Upper lobe of left lung (tissue), 4 donors: ENCODE measurements around the gene ADIG.

Source experiments
- EP300 ChIP-seq, 4 donors: sonication (generic); formaldehyde crosslinking; IDR thresholded peaks; one replicate each; pipeline ENCODE4 v1.5.1; 2017; ENCODE audit warnings: antibody characterized with exemption in 4 of 4, control low read depth in 2 of 4
- POLR2A ChIP-seq, 4 donors: fragments of 450-650 bp; IDR thresholded peaks; one replicate each; pipeline ENCODE4 v1.5.1; 2016 to 2017; ENCODE audit warnings: antibody characterized with exemption in 4 of 4, mild to moderate bottlenecking in 2 of 4
- TF ChIP-seq, protein P1 (sequence below), 6 experiments: fragments of 450-650 bp in 4 of 6; fragments of 200-600 bp in 2 of 6; sonication (generic) in 2 of 6; IDR thresholded peaks; one replicate each; pipeline ENCODE4 v1.5.1; 2016 to 2019; ENCODE audit warnings: antibody characterized with exemption in 6 of 6

DNA sequence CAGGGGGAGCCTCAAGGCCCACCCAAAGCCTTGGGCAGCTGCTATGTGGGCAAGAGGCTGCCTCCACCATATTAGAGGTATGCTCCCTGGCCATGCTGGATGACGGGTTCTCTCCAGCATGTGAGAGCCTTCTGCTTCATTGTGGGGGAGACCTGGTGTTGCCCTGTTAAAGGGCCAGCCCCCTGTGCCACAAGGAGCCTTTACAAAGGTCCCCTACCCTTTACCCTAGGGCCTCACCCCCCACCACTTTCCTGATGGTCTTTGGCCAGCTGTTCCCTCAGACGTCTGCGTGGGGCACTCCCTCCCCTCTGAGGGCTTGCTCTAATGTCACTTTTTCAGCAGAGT is 5.2 kb downstream of the ADIG start:
- TF ChIP-seq, protein P1, sequence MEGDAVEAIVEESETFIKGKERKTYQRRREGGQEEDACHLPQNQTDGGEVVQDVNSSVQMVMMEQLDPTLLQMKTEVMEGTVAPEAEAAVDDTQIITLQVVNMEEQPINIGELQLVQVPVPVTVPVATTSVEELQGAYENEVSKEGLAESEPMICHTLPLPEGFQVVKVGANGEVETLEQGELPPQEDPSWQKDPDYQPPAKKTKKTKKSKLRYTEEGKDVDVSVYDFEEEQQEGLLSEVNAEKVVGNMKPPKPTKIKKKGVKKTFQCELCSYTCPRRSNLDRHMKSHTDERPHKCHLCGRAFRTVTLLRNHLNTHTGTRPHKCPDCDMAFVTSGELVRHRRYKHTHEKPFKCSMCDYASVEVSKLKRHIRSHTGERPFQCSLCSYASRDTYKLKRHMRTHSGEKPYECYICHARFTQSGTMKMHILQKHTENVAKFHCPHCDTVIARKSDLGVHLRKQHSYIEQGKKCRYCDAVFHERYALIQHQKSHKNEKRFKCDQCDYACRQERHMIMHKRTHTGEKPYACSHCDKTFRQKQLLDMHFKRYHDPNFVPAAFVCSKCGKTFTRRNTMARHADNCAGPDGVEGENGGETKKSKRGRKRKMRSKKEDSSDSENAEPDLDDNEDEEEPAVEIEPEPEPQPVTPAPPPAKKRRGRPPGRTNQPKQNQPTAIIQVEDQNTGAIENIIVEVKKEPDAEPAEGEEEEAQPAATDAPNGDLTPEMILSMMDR (IDR thresholded peaks at IDR 0.05), result no peak
- TF ChIP-seq POLR2A (IDR thresholded peaks at IDR 0.05) (no peak), EP300 (IDR thresholded peaks at IDR 0.05) (no peak)
